Astrocyte of the cerebellum (primary cell): ENCODE data around the gene PTPRM.

Experiments used
- DNase-seq: peaks from one replicate; pipeline ENCODE4 v3.0.0-alpha.2; 2011; ENCODE audit warnings: low read depth
- H3K4me3 ChIP-seq: 2 replicates; pipeline ENCODE4 v1.5.1; 2011; ENCODE audit warnings: mild to moderate bottlenecking, low read depth, low read length, moderate library complexity
- in situ Hi-C: cut with HindIII; loops from 2 replicates; pipeline ENCODE4 v1.10.0; 2017; ENCODE audit warnings: low sequenced_read_pairs
- TF ChIP-seq, protein P1 (sequence below): IDR thresholded peaks from 2 replicates; pipeline ENCODE4 v1.5.1; 2012; ENCODE audit warnings: low read length, low read depth, moderate library complexity, mild to moderate bottlenecking; ENCODE audit errors: missing control alignments

PTPRM gene

GRCh38 chr18:8133032-8133431 is 565.9 kb downstream of the PTPRM start:
- in situ Hi-C loops = no loop called here
- DNase-seq = no peak
- no peak overlapping the region for H3K4me3 ChIP-seq
- TF ChIP-seq, protein P1, sequence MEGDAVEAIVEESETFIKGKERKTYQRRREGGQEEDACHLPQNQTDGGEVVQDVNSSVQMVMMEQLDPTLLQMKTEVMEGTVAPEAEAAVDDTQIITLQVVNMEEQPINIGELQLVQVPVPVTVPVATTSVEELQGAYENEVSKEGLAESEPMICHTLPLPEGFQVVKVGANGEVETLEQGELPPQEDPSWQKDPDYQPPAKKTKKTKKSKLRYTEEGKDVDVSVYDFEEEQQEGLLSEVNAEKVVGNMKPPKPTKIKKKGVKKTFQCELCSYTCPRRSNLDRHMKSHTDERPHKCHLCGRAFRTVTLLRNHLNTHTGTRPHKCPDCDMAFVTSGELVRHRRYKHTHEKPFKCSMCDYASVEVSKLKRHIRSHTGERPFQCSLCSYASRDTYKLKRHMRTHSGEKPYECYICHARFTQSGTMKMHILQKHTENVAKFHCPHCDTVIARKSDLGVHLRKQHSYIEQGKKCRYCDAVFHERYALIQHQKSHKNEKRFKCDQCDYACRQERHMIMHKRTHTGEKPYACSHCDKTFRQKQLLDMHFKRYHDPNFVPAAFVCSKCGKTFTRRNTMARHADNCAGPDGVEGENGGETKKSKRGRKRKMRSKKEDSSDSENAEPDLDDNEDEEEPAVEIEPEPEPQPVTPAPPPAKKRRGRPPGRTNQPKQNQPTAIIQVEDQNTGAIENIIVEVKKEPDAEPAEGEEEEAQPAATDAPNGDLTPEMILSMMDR = no peak

GRCh38 chr18:8133888-8134287 is 566.8 kb downstream of the PTPRM start:
- DNase-seq = no peak
- in situ Hi-C loops = no loop called here
- no peak overlapping the region for H3K4me3 ChIP-seq

DNA sequence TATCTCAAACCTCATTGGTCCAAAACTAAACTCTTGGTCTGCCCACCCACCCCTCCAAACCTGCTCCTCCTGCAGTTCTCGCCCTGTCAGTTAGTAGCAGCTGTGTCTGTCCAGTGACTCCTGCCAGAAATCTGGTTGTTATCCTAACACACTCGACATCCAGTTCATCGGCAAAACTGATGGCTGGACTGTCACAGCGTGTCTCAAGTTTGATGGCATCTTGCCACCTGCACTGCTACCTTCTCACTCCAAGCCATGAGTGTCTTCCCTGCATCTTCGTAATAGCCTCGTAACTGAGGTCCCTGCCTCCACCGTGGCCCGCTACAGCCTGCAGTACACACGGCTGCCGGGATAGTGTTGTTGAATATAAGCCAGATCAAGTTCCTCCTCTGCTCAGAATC is 572.0 kb downstream of the PTPRM start:
- in situ Hi-C loops = no loop called here
- no peak for DNase-seq
- TF ChIP-seq, protein P1 = no peak
- no peak overlapping the region for H3K4me3 ChIP-seq

More at GRCh38 chr18:8133888-8134287, 566.8 kb downstream of the PTPRM start:
- TF ChIP-seq, protein P1 = no peak

- no peak for DNase-seq
- TF ChIP-seq, protein P1 = no peak
- H3K4me3 ChIP-seq = no peak overlapping the region
- in situ Hi-C loops = no loop called here
Observed at GRCh38 chr18:8139891-8140406, 572.8 kb downstream of the PTPRM start.

- DNase-seq = no peak
- in situ Hi-C loops = no loop called here
- TF ChIP-seq, protein P1 = no peak
- H3K4me3 ChIP-seq = no peak overlapping the region
Observed at GRCh38 chr18:8140841-8141501, 573.9 kb downstream of the PTPRM start.

GRCh38 chr18:8142131-8142711 is 575.1 kb downstream of the PTPRM start:
- H3K4me3 ChIP-seq = no peak overlapping the region
- TF ChIP-seq, protein P1 = no peak
- DNase-seq = no peak
- in situ Hi-C loops = no loop called here
